ENCODE measurements around the gene E2F4. TPM values are rescaled to one million over a fixed set of nuclear protein-coding genes. Genes with fewer than 3 reads are reported as not detected.

The E2F4 gene
- total and polyA plus RNA-seq, 2 of the 8 experiments (the other 6 are each of a cell fraction or from before 2014, with no cell fraction given): 79.9 to 157 TPM

GRCh38 chr16:67184995-67185650 is 6.8 kb upstream of the E2F4 start (continued):
- TF ChIP-seq RNF2 (IDR thresholded peaks at IDR 0.05; ENCODE audit: borderline replicate concordance, low read depth, low read length, missing control alignments, poor library complexity, severe bottlenecking) (peak; percentile 42), USF2 (IDR thresholded peaks at IDR 0.05; ENCODE audit: low read length) (no peak), SIRT6 (IDR thresholded peaks at IDR 0.05; ENCODE audit: low read length) (no peak), POU5F1 (IDR thresholded peaks at IDR 0.05; ENCODE audit: low read depth, low read length) (no peak), HDAC2 (IDR thresholded peaks at IDR 0.05; ENCODE audit: borderline replicate concordance in 1 of 2, low read depth in 2 of 2, low read length in 2 of 2) (peak; percentile 78 to 92; a peak in 3 of 4 replicates), SAP30 (IDR thresholded peaks at IDR 0.05; ENCODE audit: insufficient read depth, insufficient replicate concordance, low read length) (peak; percentile 97), MAFK (IDR thresholded peaks at IDR 0.05; ENCODE audit: low read depth, low read length) (no peak), RAD21 (IDR thresholded peaks at IDR 0.05 in 1 of 2, conservative IDR thresholded peaks at IDR 0.05 in 1 of 2; ENCODE audit: low read depth in 2 of 2, low read length in 2 of 2) (peak; percentile 74 to 83), RXRA (IDR thresholded peaks at IDR 0.05; ENCODE audit: insufficient read depth, low read depth, low read length) (no peak), SIX5 (IDR thresholded peaks at IDR 0.05; ENCODE audit: low read depth, low read length) (no peak), HDAC6 (IDR thresholded peaks at IDR 0.05; ENCODE audit: low read depth, low read length) (no peak), SIN3A (conservative IDR thresholded peaks at IDR 0.05 in 1 of 2, IDR thresholded peaks at IDR 0.05 in 1 of 2; ENCODE audit: low read depth in 1 of 2, low read length in 2 of 2) (peak; percentile 99 to 100), RFX5 (IDR thresholded peaks at IDR 0.05; ENCODE audit: borderline replicate concordance, low read depth, low read length) (no peak), POLR2A (IDR thresholded peaks at IDR 0.05; ENCODE audit: control extremely low read depth in 1 of 2, low read depth in 2 of 2, low read length in 2 of 2) (no peak), BCL11A (IDR thresholded peaks at IDR 0.05; ENCODE audit: low read depth in 2 of 2, low read length in 2 of 2) (no peak), TAF7 (optimal IDR thresholded peaks at IDR 0.05; ENCODE audit: borderline replicate concordance, low read depth, low read length) (peak; percentile 47), SUZ12 (IDR thresholded peaks at IDR 0.05; ENCODE audit: low read length) (peak; percentile 59), POLR2AphosphoS5 (IDR thresholded peaks at IDR 0.05; ENCODE audit: low read depth, low read length) (no peak), FOSL1 (IDR thresholded peaks at IDR 0.05; ENCODE audit: insufficient read depth, low read depth, low read length) (no peak), E2F6 (IDR thresholded peaks at IDR 0.05) (no peak), GTF2F1 (IDR thresholded peaks at IDR 0.05; ENCODE audit: borderline replicate concordance, low read depth, low read length) (no peak)
